T-helper 17 cell (primary cell): ENCODE measurements around the gene PHAF1. TPM values are rescaled to one million over a fixed set of nuclear protein-coding genes. Genes with fewer than 3 reads are reported as not detected.

Source experiments
- ATAC-seq: fragments of 150-1000 bp; cut with Tn5 transposase; 2 replicates; pipeline ENCODE4 v1.10.0; 2021; ENCODE audit warnings: mild to moderate bottlenecking, moderate library complexity
- DNase-seq, 3 donors: peaks; one replicate each; pipeline versions ENCODE4 v3.0.0 to v3.0.0-alpha.2; 2020 to 2021
- H3K9me3 ChIP-seq: one replicate; pipeline ENCODE4 v1.7.0; 2013; ENCODE audit warnings: low read length, mild to moderate bottlenecking; ENCODE audit not compliant: control insufficient read depth, poor library complexity, severe bottlenecking
- H3K27ac Mint-ChIP-seq: one replicate; pipeline ENCODE4 v1.8.0; 2022; ENCODE audit warnings: mild to moderate bottlenecking, moderate library complexity, mixed read lengths
- H3K27me3 Mint-ChIP-seq: one replicate; pipeline ENCODE4 v1.8.0; 2022; ENCODE audit warnings: mixed read lengths
- H3K36me3 Mint-ChIP-seq: one replicate; pipeline ENCODE4 v1.8.0; 2022; ENCODE audit warnings: low read depth, mixed read lengths
- H3K4me1 Mint-ChIP-seq: one replicate; pipeline ENCODE4 v1.8.0; 2022; ENCODE audit warnings: mild to moderate bottlenecking, mixed read lengths
- H3K4me3 Mint-ChIP-seq: one replicate; pipeline ENCODE4 v1.8.0; 2022; ENCODE audit warnings: mild to moderate bottlenecking, moderate library complexity, mixed read lengths
- total RNA-seq, 4 donors: library from RNA in 2 of 4; stranded (reverse) in 2 of 4; gene quantifications; one replicate each; pipeline ENCODE4 v1.2.3 and lab custom pipeline; 2022 to 2026

Gene PHAF1
- total RNA-seq, 2 donors from 2014 or later: 11.9 to 17.0 TPM

DNA sequence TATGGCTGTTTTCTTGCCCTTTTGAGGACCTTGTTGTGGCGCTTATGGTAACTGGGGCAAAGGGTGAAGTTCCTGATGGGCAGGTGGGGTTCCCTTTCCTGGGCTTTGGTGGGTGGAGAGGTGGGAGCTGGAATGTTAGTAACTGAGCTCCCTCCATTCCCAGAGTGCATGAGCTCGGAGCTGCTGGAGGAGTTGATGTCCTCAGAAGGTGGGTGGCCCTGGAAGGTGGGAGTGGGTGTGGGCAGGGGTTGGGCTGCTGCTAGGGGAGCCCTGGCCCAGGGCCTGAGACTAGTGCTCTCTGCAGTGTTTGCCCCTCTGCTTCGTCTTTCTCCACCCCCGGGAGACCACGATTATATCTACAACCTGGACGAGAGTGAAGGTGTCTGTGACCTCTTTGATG lies 88.0 kb downstream of the PHAF1 start:
- Mint-ChIP-seq H3K4me3 (no peak overlapping the region), H3K4me1 (peaks cover 26% of the 10 kb centered on the region), H3K27me3 (no peaks in the 10 kb centered on the region), H3K27ac (peak overlapping the region; percentile 47), H3K36me3 (peaks cover 3% of the 10 kb centered on the region)
- ATAC-seq: no peak
- DNase-seq: no peak
- no peaks in the 10 kb centered on the region for H3K9me3 ChIP-seq

Other genes with a start within 250 kb of the PHAF1 start
- 1 to 10 TPM; 5.8 to 8.9 TPM for gene PDP2, start 229.4 kb upstream of the PHAF1 start, total RNA-seq
- not detected for gene CDH16, start 191.1 kb upstream of the PHAF1 start, total RNA-seq
- under 1 TPM; 0.52 to 0.67 TPM for gene RRAD, start 184.4 kb upstream of the PHAF1 start, total RNA-seq
- gene CIAO2B, start 175.5 kb upstream of the PHAF1 start, total RNA-seq: 10 to 100 TPM; 50.3 to 51.0 TPM
- gene CES2, start 174.4 kb upstream of the PHAF1 start, total RNA-seq: 10 to 100 TPM; 33.1 to 36.8 TPM
- gene CES3, start 148.7 kb upstream of the PHAF1 start, total RNA-seq: 1 to 10 TPM in 1 of 2 donors, under 1 TPM in 1; 0.63 to 1.3 TPM
- 10 to 100 TPM; 17.8 to 20.0 TPM for gene CES4A, start 121.4 kb upstream of the PHAF1 start, total RNA-seq
- 10 to 100 TPM; 78.5 to 85.4 TPM for gene CBFB, start 80.8 kb upstream of the PHAF1 start, total RNA-seq
- gene B3GNT9, start 41.1 kb downstream of the PHAF1 start, total RNA-seq: 1 to 10 TPM; 7.0 to 8.1 TPM
- 100 to 1,000 TPM in 1 of 2 donors, 10 to 100 TPM in 1; 92.7 to 103 TPM for gene TRADD, start 50.0 kb downstream of the PHAF1 start, total RNA-seq
- gene FBXL8, start 50.0 kb downstream of the PHAF1 start, total RNA-seq: 10 to 100 TPM; 50.0 to 55.1 TPM
- 10 to 100 TPM; 54.5 to 80.9 TPM for gene HSF4, start 54.8 kb downstream of the PHAF1 start, total RNA-seq
- 1 to 10 TPM; 4.3 to 5.5 TPM for gene NOL3, start 60.6 kb downstream of the PHAF1 start, total RNA-seq
- gene MATCAP1, start 74.0 kb downstream of the PHAF1 start, total RNA-seq: 10 to 100 TPM; 16.0 to 19.7 TPM
- not detected for gene EXOC3L1, start 80.2 kb downstream of the PHAF1 start, total RNA-seq
- 10 to 100 TPM; 64.6 to 75.1 TPM for gene E2F4, start 82.2 kb downstream of the PHAF1 start, total RNA-seq
- gene ELMO3, start 89.2 kb downstream of the PHAF1 start, total RNA-seq: 1 to 10 TPM; 2.4 TPM
- 10 to 100 TPM; 27.9 to 28.2 TPM for gene TMEM208, start 117.2 kb downstream of the PHAF1 start, total RNA-seq
- gene FHOD1, start 137.5 kb downstream of the PHAF1 start, total RNA-seq: 10 to 100 TPM; 45.1 to 48.6 TPM
- gene SLC9A5, start 139.0 kb downstream of the PHAF1 start, total RNA-seq: 1 to 10 TPM; 1.3 to 1.4 TPM
- 10 to 100 TPM; 17.8 to 18.4 TPM for gene PLEKHG4, start 169.6 kb downstream of the PHAF1 start, total RNA-seq
- gene KCTD19, start 216.8 kb downstream of the PHAF1 start, total RNA-seq: not detected
- gene LRRC36, start 216.9 kb downstream of the PHAF1 start, total RNA-seq: not detected